GM10847 (cell line): ENCODE measurements around the gene CHMP6.

Experiments
- POLR2A ChIP-seq: IDR thresholded peaks from 2 replicates; pipeline ENCODE4 v1.6.1; 2011; ENCODE audit not compliant: insufficient read length; ENCODE audit errors: extremely low read depth

Gene CHMP6

GRCh38 chr17:81042606-81043005 lies 51.0 kb downstream of the CHMP6 start:
- no peak for TF ChIP-seq POLR2A

- no peak for TF ChIP-seq POLR2A
Observed at GRCh38 chr17:81043319-81043724, 51.7 kb downstream of the CHMP6 start.

DNA sequence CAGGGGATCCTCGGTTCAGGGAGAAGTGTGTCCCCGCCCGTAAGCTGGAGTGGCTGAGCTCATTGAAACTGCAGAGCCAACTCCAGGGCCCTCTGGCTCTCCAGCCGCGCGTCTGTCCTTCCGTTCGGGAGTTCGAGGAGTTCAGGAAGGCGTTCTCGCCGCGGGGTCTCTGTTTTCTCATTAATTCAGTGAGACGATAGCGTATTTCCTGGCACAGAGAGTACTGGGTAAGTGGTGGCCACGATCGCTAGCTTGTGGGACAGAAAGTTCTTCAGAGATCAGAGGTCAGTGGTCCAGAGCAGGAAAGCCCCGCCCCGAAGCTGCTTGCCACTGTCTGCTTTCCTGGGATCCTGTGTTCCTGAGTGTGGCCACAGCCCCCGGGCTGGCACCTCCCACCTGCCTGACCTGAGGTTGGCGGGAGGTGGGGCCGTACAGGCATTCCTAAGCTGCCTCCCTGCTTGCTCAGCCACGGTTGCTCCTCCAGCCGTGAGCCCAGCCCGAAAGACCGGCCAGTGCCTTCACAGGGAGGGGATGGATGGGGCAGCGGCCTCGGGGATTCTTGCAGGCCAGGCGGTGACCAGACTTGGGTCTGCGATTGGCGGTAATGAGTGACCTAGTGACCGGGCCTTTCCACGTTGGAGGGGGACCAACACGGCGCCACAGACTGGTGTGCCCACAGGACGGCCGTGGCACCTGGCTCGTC lies 52.2 kb downstream of the CHMP6 start:
- no peak for TF ChIP-seq POLR2A

DNA sequence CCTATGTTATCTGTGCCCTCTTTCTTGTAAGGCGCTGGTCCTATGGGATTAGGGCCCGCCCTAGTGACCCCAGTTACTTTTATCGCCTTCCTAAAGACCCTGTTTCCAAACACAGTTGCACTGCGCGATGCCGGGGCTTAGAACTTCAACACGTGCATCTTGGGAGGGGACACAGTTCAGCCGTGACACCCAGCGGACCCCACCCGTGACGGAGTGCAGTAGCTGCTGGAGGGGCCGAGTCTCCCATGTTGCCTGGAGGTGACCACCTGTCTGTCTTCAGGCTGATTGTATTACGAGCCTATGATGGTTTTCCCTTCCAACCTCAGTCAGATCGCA lies 52.8 kb downstream of the CHMP6 start:
- TF ChIP-seq POLR2A, result no peak

- TF ChIP-seq POLR2A, result no peak
Observed at GRCh38 chr17:81044764-81045589, 53.3 kb downstream of the CHMP6 start.

GRCh38 chr17:81045590-81046095 lies 54.0 kb downstream of the CHMP6 start:
- no peak for TF ChIP-seq POLR2A

DNA sequence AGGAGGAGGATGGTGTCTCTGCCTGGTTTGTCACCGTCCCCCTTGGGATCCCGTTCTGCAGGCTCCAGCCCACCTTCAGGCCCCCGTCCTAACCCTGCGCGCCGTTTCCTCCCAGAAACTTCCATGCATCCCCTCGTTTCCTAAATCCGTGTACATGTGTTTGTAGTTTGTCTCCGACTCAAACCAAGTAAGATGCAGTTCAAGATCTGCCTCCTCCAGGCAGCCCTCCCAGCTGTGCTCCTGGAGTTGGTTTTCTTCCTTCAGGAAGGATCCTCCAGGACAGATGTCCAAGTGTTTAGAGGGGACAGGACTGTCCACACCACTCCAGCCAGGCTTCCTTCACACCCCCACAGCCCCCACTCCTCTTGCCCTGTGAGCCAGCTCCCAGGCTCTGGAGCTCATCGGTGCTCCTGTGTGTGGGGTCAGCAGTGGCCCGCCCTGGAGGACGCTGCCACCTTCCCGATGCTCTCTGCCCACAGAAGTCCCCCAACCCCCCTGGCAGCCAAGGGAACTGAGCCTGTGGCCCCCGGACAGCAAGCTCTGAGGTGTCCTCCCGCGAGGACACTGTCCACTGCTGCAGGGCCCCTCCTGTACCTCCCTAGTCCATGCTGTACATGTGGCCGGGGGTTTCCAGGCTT lies 54.6 kb downstream of the CHMP6 start:
- no peak for TF ChIP-seq POLR2A

DNA sequence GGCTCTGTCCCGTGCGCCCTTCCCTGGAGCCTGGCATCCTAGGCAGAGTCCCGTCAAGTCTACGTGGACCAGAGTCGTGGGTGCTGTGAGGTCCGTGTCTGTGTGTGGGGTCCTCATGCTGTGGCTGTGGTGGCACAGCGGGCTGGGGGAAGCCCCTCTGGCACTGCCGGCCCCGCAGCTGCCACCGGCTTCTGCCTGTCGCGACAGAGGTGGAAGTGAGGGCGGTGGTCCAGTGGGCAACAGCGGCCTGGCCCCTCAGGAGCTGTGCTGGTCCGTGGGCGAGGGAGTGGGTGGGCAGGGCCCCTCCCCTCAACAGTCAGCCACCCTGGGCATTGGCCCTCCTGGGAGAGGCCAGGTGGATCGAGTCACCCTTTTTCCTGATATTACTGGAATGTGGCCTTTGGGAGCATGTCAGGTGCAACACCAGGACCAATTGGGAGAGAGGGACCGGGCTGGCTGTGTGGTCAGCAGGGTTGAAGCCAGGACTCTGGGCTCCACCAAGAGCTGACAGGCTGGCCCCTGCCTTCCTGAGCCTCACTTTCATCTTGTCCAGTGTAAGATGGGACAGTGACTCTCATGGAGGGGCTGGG lies 55.2 kb downstream of the CHMP6 start:
- TF ChIP-seq POLR2A, result no peak

- no peak for TF ChIP-seq POLR2A
Observed at GRCh38 chr17:81048827-81049371, 57.3 kb downstream of the CHMP6 start.

GRCh38 chr17:81049372-81049911 lies 57.8 kb downstream of the CHMP6 start:
- TF ChIP-seq POLR2A, result no peak
